Uterus (tissue), 4 donors: ENCODE results near the gene PPARA. TPM values are rescaled to one million over a fixed set of nuclear protein-coding genes. Genes with fewer than 3 reads are reported as not detected.

Experiments used
- DNase-seq, 2 donors: peaks; one replicate each; pipeline ENCODE4 v3.0.0-alpha.2; 2019 to 2020
- H3K27ac ChIP-seq, 2 donors: fragments of 200-600 bp; sonication (generic); 1 replicate in 1 of 2; 2 replicates in 1 of 2; pipeline ENCODE4 v1.5.1; 2016 to 2018
- H3K27me3 ChIP-seq, 2 donors: fragments of 200-600 bp; sonication (generic); one replicate each; pipeline ENCODE4 v1.5.1; 2018 to 2019; ENCODE audit warnings: control low read depth in 1 of 2
- H3K36me3 ChIP-seq, 2 donors: fragments of 200-600 bp; sonication (generic); one replicate each; pipeline ENCODE4 v1.5.1; 2019; ENCODE audit warnings: control low read depth in 1 of 2
- H3K4me1 ChIP-seq, 2 donors: fragments of 200-600 bp; sonication (generic); one replicate each; pipeline ENCODE4 v1.5.1; 2018 to 2019; ENCODE audit warnings: control low read depth in 1 of 2
- H3K4me3 ChIP-seq, 2 donors: fragments of 200-600 bp; sonication (generic); 1 replicate in 1 of 2; 2 replicates in 1 of 2; pipeline ENCODE4 v1.5.1; 2018 to 2019; ENCODE audit warnings: mild to moderate bottlenecking in 1 of 2
- H3K9me3 ChIP-seq, 2 donors: fragments of 200-600 bp; sonication (generic); one replicate each; pipeline ENCODE4 v1.5.1; 2019; ENCODE audit warnings: control low read depth in 1 of 2
- CTCF ChIP-seq, 4 experiments: fragments of 200-600 bp in 2 of 4; fragments of 450-650 bp in 2 of 4; sonication (generic) in 2 of 4; IDR thresholded peaks; one replicate each; pipeline ENCODE4 v1.5.1; 2016 to 2019; ENCODE audit warnings: antibody characterized with exemption in 4 of 4, mild to moderate bottlenecking in 2 of 4, moderate library complexity in 1 of 4
- POLR2A ChIP-seq, 2 donors: fragments of 450-650 bp; IDR thresholded peaks; one replicate each; pipeline ENCODE4 v1.6.1; 2016; ENCODE audit warnings: antibody characterized with exemption in 2 of 2, mild to moderate bottlenecking in 1 of 2, moderate library complexity in 1 of 2
- intact Hi-C: fragments of 100-400 bp; cut with DNase I; formaldehyde crosslinking; loops from one replicate; pipeline ENCODE4 v1.15.1; 2023; ENCODE audit warnings: low total_unique reads
- total RNA-seq, 4 donors: library from RNA; depleted of rRNA in 3 of 4; stranded (reverse); fragments of >200 nt in 3 of 4; gene quantifications; one replicate each; pipeline versions ENCODE4 v1.1.0 to v1.2.4, GENCODE V29; 2014 to 2023
- donor health status: DM: yes; HTN: yes; CAD: no.

Gene PPARA
- total RNA-seq, 4 donors from 2014 or later = 1.8 to 24.8 (median 14.0) TPM

- Histone ChIP-seq H3K27me3 (no peaks in the 10 kb centered on the region), H3K4me3 (no peak overlapping the region), H3K9me3 (peaks cover 0 to 5% of the 10 kb centered on the region in 2 donors), H3K36me3 (no peaks in the 10 kb centered on the region), H3K27ac (peak overlapping the region in 1 of 2 donors; percentile 5), H3K4me1 (peaks cover 0 to 9% of the 10 kb centered on the region in 2 donors)
- TF ChIP-seq CTCF (IDR thresholded peaks at IDR 0.05) (no peak), POLR2A (IDR thresholded peaks at IDR 0.05) (no peak)
- no peak for DNase-seq
- intact Hi-C loops = no loop called here
Measured at GRCh38 chr22:46173152-46173551, 22.8 kb downstream of the PPARA start.

- Histone ChIP-seq H3K36me3 (no peaks in the 10 kb centered on the region), H3K4me1 (peaks cover 0 to 9% of the 10 kb centered on the region in 2 donors), H3K9me3 (peaks cover 0 to 13% of the 10 kb centered on the region in 2 donors), H3K27ac (no peak overlapping the region), H3K4me3 (no peak overlapping the region), H3K27me3 (no peaks in the 10 kb centered on the region)
- intact Hi-C loops = no loop called here
- no peak for DNase-seq
- TF ChIP-seq CTCF (IDR thresholded peaks at IDR 0.05) (no peak), POLR2A (IDR thresholded peaks at IDR 0.05) (no peak)
Measured at GRCh38 chr22:46175631-46176030, 25.3 kb downstream of the PPARA start.

GRCh38 chr22:46176508-46177003 is 26.2 kb downstream of the PPARA start:
- H3K36me3 ChIP-seq = no peaks in the 10 kb centered on the region
- peaks cover 0 to 3% of the 10 kb centered on the region in 2 donors for H3K4me1 ChIP-seq
- no peak for DNase-seq
- intact Hi-C loops = no loop called here
- peaks cover 0 to 22% of the 10 kb centered on the region in 2 donors for H3K9me3 ChIP-seq
- H3K27ac ChIP-seq = no peak overlapping the region
- TF ChIP-seq POLR2A (IDR thresholded peaks at IDR 0.05) = no peak
- no peaks in the 10 kb centered on the region for H3K27me3 ChIP-seq
- no peak overlapping the region for H3K4me3 ChIP-seq

- TF ChIP-seq CTCF (IDR thresholded peaks at IDR 0.05) = no peak
- H3K27ac ChIP-seq = no peak overlapping the region
- no peaks in the 10 kb centered on the region for H3K36me3 ChIP-seq
- no peak overlapping the region for H3K4me3 ChIP-seq
- H3K4me1 ChIP-seq = no peaks in the 10 kb centered on the region
- intact Hi-C loops = no loop called here
- H3K27me3 ChIP-seq = no peaks in the 10 kb centered on the region
- peaks cover 0 to 22% of the 10 kb centered on the region in 2 donors for H3K9me3 ChIP-seq
- no peak for DNase-seq
Measured at GRCh38 chr22:46178755-46179505, 28.6 kb downstream of the PPARA start.

- H3K27me3 ChIP-seq = no peaks in the 10 kb centered on the region
- H3K27ac ChIP-seq = no peak overlapping the region
- DNase-seq = no peak
- no peak overlapping the region for H3K4me3 ChIP-seq
- H3K36me3 ChIP-seq = no peaks in the 10 kb centered on the region
- no peak for TF ChIP-seq CTCF (IDR thresholded peaks at IDR 0.05)
- TF ChIP-seq POLR2A (IDR thresholded peaks at IDR 0.05) = no peak
- peaks cover 0 to 22% of the 10 kb centered on the region in 2 donors for H3K9me3 ChIP-seq
- H3K4me1 ChIP-seq = no peaks in the 10 kb centered on the region
- intact Hi-C loops = no loop called here
Measured at GRCh38 chr22:46179748-46180147, 29.4 kb downstream of the PPARA start.
